Hepatocyte (in vitro differentiated cells): ENCODE data around the gene PCCA.

Source experiments
- EZH2 ChIP-seq: fragments of 200-600 bp; sonication (generic); IDR thresholded peaks from 2 replicates; pipeline ENCODE4 v1.6.1; 2016; ENCODE audit warnings: antibody characterized with exemption, mild to moderate bottlenecking, borderline replicate concordance
- EZH2phosphoT487 ChIP-seq: fragments of 200-600 bp; sonication (generic); IDR thresholded peaks from one replicate; pipeline ENCODE4 v1.6.1; 2018; ENCODE audit warnings: antibody characterized with exemption, mild to moderate bottlenecking, low read depth, moderate library complexity; ENCODE audit not compliant: unreplicated experiment, severe bottlenecking
- TF ChIP-seq, protein P1 (sequence below): fragments of 200-600 bp; sonication (generic); IDR thresholded peaks from 2 replicates; pipeline ENCODE4 v1.5.1; 2016; ENCODE audit warnings: antibody characterized with exemption, mild to moderate bottlenecking; ENCODE audit not compliant: poor library complexity

DNA sequence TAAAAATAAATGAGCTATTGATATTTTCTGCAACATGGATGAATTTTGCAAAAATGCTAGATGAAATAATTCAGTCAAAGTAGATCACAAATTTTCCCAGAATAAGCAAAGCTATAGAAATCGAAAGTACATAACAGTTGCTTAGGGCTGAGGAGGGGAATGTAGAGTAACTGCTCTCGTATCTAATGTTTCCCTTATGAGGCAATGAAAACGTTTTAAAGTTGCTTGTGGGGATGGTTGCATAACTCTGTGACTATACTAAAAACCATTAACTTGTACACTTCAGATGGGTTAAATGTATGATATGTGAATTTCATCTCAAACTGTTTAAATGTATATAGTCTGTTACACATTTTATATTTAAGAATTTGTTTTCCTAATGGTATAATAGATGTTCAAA is 268.0 kb downstream of the PCCA start:
- TF ChIP-seq, protein P1, sequence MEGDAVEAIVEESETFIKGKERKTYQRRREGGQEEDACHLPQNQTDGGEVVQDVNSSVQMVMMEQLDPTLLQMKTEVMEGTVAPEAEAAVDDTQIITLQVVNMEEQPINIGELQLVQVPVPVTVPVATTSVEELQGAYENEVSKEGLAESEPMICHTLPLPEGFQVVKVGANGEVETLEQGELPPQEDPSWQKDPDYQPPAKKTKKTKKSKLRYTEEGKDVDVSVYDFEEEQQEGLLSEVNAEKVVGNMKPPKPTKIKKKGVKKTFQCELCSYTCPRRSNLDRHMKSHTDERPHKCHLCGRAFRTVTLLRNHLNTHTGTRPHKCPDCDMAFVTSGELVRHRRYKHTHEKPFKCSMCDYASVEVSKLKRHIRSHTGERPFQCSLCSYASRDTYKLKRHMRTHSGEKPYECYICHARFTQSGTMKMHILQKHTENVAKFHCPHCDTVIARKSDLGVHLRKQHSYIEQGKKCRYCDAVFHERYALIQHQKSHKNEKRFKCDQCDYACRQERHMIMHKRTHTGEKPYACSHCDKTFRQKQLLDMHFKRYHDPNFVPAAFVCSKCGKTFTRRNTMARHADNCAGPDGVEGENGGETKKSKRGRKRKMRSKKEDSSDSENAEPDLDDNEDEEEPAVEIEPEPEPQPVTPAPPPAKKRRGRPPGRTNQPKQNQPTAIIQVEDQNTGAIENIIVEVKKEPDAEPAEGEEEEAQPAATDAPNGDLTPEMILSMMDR: no peak
- no peak for TF ChIP-seq EZH2
- TF ChIP-seq EZH2phosphoT487: no peak
